Caco-2 (cell line): Measurements from ENCODE around the gene ZNF12. TPM values are rescaled to one million over a fixed set of nuclear protein-coding genes. Genes with fewer than 3 reads are reported as not detected.

ENCODE experiments used
- BruUV-seq: library from RNA; stranded (reverse); fragments of 400-500 nt; replicated peaks from 2 replicates; lab custom pipeline; 2021; lab: Mats Ljungman, UMichigan
- CTCF ChIA-PET: fragments of 300-600 bp; sonication (Branson Sonifier 250); formaldehyde crosslinking; loops from one replicate; lab custom pipeline; 2022; ENCODE audit warnings: antibody characterized with exemption; lab: Charles Lee
- POLR2A ChIA-PET: fragments of 300-600 bp; sonication (Branson Sonifier 250); formaldehyde crosslinking; loops from one replicate; lab custom pipeline; 2022; ENCODE audit warnings: antibody characterized with exemption; lab: Charles Lee
- DNase-seq, 2 experiments: peaks; one replicate each; pipeline versions ENCODE4 v3.0.0 to v3.0.0-alpha.2; 2020 to 2022
- H3K27me3 ChIP-seq: replicated peaks from 2 replicates; pipeline ENCODE4 v1.6.0; 2011; ENCODE audit warnings: low read length; ENCODE audit not compliant: control insufficient read depth, insufficient read depth
- H3K36me3 ChIP-seq: 2 replicates; pipeline ENCODE4 v1.5.1; 2011; ENCODE audit warnings: low read length; ENCODE audit not compliant: control insufficient read depth, insufficient read depth
- H3K4me1 ChIP-seq: fragments of 250-450 bp; sonication (Bioruptor Pico); 2 replicates; pipeline ENCODE4 v1.5.1; 2020; ENCODE audit warnings: mild to moderate bottlenecking
- H3K4me3 ChIP-seq: 2 replicates; pipeline ENCODE4 v1.5.1; 2011; ENCODE audit warnings: low read depth, mild to moderate bottlenecking, control low read depth, low read length
- H3K9me3 ChIP-seq: fragments of 250-450 bp; sonication (Bioruptor Pico); 2 replicates; pipeline ENCODE4 v1.5.1; 2020; ENCODE audit warnings: mild to moderate bottlenecking, moderate library complexity
- H3K27ac Mint-ChIP-seq: one replicate; pipeline ENCODE4 v1.8.0; 2022; ENCODE audit warnings: mixed read lengths; ENCODE audit not compliant: unreplicated experiment
- H3K27me3 Mint-ChIP-seq: one replicate; pipeline ENCODE4 v1.8.0; 2022; ENCODE audit warnings: mixed read lengths; ENCODE audit not compliant: insufficient read depth, unreplicated experiment
- H3K36me3 Mint-ChIP-seq: one replicate; pipeline ENCODE4 v1.8.0; 2022; ENCODE audit warnings: mild to moderate bottlenecking, mixed read lengths; ENCODE audit not compliant: insufficient read depth, unreplicated experiment
- H3K4me1 Mint-ChIP-seq: one replicate; pipeline ENCODE4 v1.8.0; 2022; ENCODE audit warnings: low read depth, mixed read lengths; ENCODE audit not compliant: unreplicated experiment
- H3K4me3 Mint-ChIP-seq: one replicate; pipeline ENCODE4 v1.8.0; 2022; ENCODE audit warnings: mild to moderate bottlenecking, moderate library complexity, mixed read lengths; ENCODE audit not compliant: unreplicated experiment
- H3K9me3 Mint-ChIP-seq: one replicate; pipeline ENCODE4 v1.8.0; 2022; ENCODE audit warnings: mixed read lengths; ENCODE audit not compliant: unreplicated experiment
- intact Hi-C: fragments of 100-400 bp; cut with micrococcal nuclease; formaldehyde crosslinking; loops from one replicate; pipeline ENCODE4 v1.10.0; 2022; ENCODE audit not compliant: unreplicated experiment
- total RNA-seq: library from RNA; stranded (reverse); gene quantifications from 2 replicates; pipeline ENCODE4 v1.2.3, GENCODE V29; 2022
- TF ChIP-seq, protein P1 (sequence below), 2 experiments: fragments of 200-600 bp in 1 of 2; IDR thresholded peaks; 1 replicate in 1 of 2; 2 replicates in 1 of 2; pipeline versions ENCODE4 v1.5.1 to v1.8.0; 2011 to 2022; ENCODE audit warnings: antibody characterized with exemption in 1 of 2, control low read depth in 1 of 2, inconsistent platforms in 1 of 2, low read depth in 1 of 2, low read length in 1 of 2, mild to moderate bottlenecking in 1 of 2, moderate library complexity in 1 of 2; ENCODE audit not compliant: insufficient read depth in 1 of 2, severe bottlenecking in 1 of 2, unreplicated experiment in 1 of 2

Gene ZNF12
- total RNA-seq, 1 experiment from 2014 or later, result 30.4 TPM

DNA sequence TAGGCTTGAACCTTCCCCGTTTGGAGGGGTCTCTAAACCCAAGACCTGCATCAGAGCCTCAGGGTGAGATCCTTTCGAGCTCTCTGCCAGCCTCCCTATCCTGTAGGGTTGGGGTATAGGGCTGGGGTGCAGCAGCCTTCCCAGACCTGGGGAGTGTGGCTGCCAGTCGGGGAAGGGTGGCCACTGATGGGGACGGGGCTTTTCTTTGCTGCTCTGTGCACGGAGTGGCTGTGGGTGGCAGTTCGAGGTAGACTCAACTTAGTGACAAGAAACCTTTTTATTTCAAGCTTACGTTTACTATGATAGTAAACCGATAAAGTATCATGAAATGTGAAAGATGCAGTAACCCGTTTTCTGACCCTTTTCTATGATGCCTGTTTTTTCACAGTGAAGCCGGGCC is 56.7 kb downstream of the ZNF12 start:
- H3K4me3 Mint-ChIP-seq, result no peak overlapping the region
- no peaks in the 10 kb centered on the region for H3K4me1 Mint-ChIP-seq
- ChIA-PET POLR2A (no interaction called here), CTCF (no interaction called here)
- no peaks in the 10 kb centered on the region for H3K4me1 ChIP-seq
- H3K27me3 ChIP-seq, result no peaks in the 10 kb centered on the region
- no peaks in the 10 kb centered on the region for H3K9me3 Mint-ChIP-seq
- no peak for DNase-seq
- H3K27me3 Mint-ChIP-seq, result no peaks in the 10 kb centered on the region
- H3K36me3 ChIP-seq, result peaks cover 12% of the 10 kb centered on the region
- no peak overlapping the region for H3K4me3 ChIP-seq
- no peak overlapping the region for H3K27ac Mint-ChIP-seq
- H3K36me3 Mint-ChIP-seq, result peaks cover 57% of the 10 kb centered on the region
- BruUV-seq, result no TSS peak
- no peaks in the 10 kb centered on the region for H3K9me3 ChIP-seq
- intact Hi-C loops, result no loop called here
- TF ChIP-seq, protein P1, sequence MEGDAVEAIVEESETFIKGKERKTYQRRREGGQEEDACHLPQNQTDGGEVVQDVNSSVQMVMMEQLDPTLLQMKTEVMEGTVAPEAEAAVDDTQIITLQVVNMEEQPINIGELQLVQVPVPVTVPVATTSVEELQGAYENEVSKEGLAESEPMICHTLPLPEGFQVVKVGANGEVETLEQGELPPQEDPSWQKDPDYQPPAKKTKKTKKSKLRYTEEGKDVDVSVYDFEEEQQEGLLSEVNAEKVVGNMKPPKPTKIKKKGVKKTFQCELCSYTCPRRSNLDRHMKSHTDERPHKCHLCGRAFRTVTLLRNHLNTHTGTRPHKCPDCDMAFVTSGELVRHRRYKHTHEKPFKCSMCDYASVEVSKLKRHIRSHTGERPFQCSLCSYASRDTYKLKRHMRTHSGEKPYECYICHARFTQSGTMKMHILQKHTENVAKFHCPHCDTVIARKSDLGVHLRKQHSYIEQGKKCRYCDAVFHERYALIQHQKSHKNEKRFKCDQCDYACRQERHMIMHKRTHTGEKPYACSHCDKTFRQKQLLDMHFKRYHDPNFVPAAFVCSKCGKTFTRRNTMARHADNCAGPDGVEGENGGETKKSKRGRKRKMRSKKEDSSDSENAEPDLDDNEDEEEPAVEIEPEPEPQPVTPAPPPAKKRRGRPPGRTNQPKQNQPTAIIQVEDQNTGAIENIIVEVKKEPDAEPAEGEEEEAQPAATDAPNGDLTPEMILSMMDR (IDR thresholded peaks at IDR 0.05; ENCODE audit: insufficient read depth in 1 of 2, low read depth in 1 of 2, low read length in 1 of 2, severe bottlenecking in 1 of 2, unreplicated experiment in 1 of 2), result no peak

GRCh38 chr7:6649241-6649961 is 57.3 kb downstream of the ZNF12 start:
- ChIA-PET POLR2A (no interaction called here), CTCF (no interaction called here)
- BruUV-seq, result no TSS peak
- H3K36me3 Mint-ChIP-seq, result peaks cover 52% of the 10 kb centered on the region
- Histone ChIP-seq H3K9me3 (no peaks in the 10 kb centered on the region), H3K4me3 (no peak overlapping the region), H3K36me3 (peaks cover 11% of the 10 kb centered on the region), H3K27me3 (no peaks in the 10 kb centered on the region), H3K4me1 (no peaks in the 10 kb centered on the region)
- TF ChIP-seq, protein P1 (IDR thresholded peaks at IDR 0.05; ENCODE audit: insufficient read depth in 1 of 2, low read depth in 1 of 2, low read length in 1 of 2, severe bottlenecking in 1 of 2, unreplicated experiment in 1 of 2), result no peak
- H3K27ac Mint-ChIP-seq, result no peak overlapping the region
- no peaks in the 10 kb centered on the region for H3K9me3 Mint-ChIP-seq
- intact Hi-C loops, result no loop called here
- no peak for DNase-seq
- H3K27me3 Mint-ChIP-seq, result no peaks in the 10 kb centered on the region
- H3K4me1 Mint-ChIP-seq, result no peaks in the 10 kb centered on the region
- no peak overlapping the region for H3K4me3 Mint-ChIP-seq

GRCh38 chr7:6648815-6649104 is 58.0 kb downstream of the ZNF12 start:
- no TSS peak for BruUV-seq
- peaks cover 52% of the 10 kb centered on the region for H3K36me3 Mint-ChIP-seq
- Histone ChIP-seq H3K4me1 (no peaks in the 10 kb centered on the region), H3K27me3 (no peaks in the 10 kb centered on the region), H3K36me3 (peaks cover 11% of the 10 kb centered on the region), H3K4me3 (no peak overlapping the region), H3K9me3 (no peaks in the 10 kb centered on the region)
- ChIA-PET CTCF (no interaction called here), POLR2A (no interaction called here)
- H3K4me1 Mint-ChIP-seq, result no peaks in the 10 kb centered on the region
- no peaks in the 10 kb centered on the region for H3K9me3 Mint-ChIP-seq
- H3K27ac Mint-ChIP-seq, result no peak overlapping the region
- H3K27me3 Mint-ChIP-seq, result no peaks in the 10 kb centered on the region
- intact Hi-C loops, result no loop called here
- TF ChIP-seq, protein P1 (IDR thresholded peaks at IDR 0.05; ENCODE audit: insufficient read depth in 1 of 2, low read depth in 1 of 2, low read length in 1 of 2, severe bottlenecking in 1 of 2, unreplicated experiment in 1 of 2), result no peak
- no peak overlapping the region for H3K4me3 Mint-ChIP-seq
- DNase-seq, result no peak
